ENCODE results near the gene HAO1.
"Not testable (repeated sequence)": the region's sequence is repeated elsewhere in the genome, so short reads cannot be mapped to it uniquely, and the experiment has no call there.

Gene HAO1

DNA sequence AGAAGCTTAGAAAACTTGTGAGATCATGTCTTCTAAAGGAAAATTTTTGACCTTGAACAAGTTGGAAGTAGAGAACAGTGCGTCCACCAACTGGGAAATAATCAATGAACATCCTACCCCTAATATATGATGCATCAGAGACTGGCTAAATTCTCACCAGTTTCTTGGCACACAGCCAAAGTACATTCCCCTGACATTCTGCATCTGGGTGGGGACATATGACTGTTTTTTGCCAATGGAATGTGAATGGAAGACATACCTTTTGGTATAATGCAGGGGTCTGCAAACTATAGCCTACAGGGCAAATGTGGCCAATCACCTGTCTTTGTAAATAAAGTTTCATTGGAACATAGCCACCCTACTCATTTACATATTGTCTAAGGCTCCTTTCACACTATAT, 84.7 kb downstream of the HAO1 start:
- DNase-seq (ENCODE audit: low read depth) = no peak

DNA sequence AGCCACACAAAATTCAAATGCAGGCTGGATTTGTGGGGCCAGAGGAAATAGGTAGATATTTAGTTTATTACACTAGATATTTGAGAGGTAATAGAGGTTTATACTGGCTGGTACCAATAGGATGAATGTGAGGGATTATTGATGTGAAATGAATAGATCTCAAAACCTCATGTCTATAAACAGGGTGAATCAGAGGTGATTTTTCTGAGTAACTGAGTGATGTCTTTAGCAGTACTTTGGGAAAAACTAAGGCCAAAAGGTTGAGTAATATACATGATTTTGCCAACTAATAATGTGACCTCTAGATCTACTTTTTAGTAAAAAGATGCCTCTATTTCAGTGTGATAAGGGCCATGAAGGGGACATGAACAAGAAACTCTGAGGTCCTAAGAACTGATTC, 86.8 kb downstream of the HAO1 start:
- DNase-seq (ENCODE audit: low read depth) = no peak

DNA sequence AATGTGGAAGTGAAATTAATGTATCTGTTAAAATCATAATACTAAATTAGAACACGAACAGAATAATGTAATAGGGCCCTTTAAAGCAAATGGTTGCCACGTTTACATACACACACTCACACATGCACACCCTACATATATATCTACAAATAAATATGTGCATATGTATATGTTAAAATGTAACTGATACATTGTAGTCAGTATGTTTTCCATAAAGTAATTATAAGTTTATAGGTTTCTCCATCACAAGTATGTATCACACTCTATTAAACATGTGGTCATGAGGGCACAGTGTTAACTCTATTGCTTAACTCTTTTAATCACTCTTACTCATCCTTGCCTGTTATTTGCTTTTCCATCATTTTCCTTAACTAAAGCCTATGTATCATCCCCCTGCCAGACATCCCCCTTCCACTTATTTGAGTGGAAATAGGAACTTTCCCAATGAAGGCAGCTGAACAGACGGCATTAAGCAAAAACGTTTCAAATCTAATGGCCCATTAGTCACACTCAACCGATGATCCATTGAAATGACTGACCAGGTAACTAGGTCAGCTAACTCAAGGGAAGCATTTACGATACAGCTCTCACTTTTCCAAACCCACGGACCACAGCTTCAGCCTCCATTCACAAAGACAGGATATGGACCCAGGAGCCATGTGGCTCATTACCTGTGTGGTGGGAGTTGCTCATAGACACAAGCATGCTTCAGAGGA, 89.3 kb downstream of the HAO1 start:
- DNase-seq (ENCODE audit: low read depth) = no peak

DNA sequence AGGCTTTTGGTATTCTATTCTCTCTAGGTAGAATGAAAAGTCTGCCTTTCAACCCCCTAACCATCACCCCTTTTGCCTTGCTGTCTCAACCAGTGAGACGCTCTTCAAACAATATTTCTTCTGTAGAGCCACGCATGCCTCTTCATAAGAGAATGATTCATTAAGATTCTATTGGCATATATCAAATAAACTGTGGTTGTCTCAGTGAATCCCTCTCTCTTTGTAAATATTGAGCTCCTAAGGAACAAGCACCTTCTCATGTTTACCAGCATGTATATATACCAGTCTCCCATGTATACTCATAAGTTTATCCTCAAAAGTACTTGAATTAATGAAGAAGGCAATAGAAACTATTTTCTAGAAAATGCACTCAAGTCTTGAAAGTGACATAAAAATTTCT, 90.6 kb downstream of the HAO1 start:
- DNase-seq (ENCODE audit: low read depth) = no peak

DNA sequence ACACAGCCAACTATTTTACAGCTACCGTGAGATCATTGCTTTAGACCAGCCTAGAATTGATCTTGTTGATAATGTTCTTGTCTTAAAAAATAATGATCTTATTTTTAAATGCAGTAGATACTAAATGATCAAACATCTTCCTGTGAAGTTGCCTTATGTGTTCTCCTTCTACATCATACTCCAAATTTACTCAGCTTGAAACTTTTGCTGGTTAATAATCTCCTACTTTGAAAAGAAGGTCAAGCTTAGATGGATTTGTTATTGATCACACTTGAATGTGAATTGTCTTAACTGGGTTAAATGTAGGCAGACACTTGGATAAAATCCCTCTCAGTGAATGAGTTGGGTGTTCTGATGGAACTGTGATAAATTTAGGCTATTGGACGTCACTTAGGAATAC, 91.9 kb downstream of the HAO1 start:
- DNase-seq (ENCODE audit: low read depth) = no peak

DNA sequence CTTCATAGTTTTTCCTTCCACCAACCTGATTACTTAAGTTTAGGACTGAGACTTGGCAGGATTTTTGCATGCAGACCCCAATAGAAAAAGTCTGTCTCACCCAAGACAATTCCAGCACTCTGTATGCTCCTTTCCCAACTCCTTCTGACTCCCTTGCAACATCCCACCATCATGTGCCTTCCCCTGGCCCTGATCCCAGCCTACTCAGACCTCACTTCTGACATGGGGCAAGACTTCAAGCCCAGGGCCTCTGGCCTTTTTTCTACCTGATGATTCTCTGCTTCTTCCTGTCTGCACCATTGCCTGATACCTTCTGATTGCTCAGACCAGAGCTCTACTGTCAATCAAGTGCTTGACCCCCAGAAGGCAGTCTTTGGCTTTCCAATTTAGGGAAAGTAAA, 96.6 kb downstream of the HAO1 start:
- no peak for DNase-seq (ENCODE audit: low read depth)

DNA sequence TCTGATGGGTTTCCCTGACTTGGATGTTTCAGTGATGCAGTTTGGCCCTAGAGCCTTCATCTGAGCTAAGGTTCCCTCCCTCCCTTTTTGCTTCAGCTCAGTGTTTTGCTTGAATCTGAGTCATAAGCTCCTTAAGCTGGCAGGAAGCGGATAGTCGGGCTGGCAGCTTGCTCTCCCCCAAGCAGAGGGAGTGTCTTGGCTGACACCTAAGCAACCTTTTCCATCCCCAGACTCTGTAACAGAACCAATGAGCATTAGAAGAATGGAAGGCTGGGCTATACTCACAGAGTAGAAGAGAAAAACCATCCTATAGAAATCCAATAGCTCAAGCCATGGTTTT, 98.3 kb downstream of the HAO1 start:
- DNase-seq (ENCODE audit: low read depth) = no peak

DNA sequence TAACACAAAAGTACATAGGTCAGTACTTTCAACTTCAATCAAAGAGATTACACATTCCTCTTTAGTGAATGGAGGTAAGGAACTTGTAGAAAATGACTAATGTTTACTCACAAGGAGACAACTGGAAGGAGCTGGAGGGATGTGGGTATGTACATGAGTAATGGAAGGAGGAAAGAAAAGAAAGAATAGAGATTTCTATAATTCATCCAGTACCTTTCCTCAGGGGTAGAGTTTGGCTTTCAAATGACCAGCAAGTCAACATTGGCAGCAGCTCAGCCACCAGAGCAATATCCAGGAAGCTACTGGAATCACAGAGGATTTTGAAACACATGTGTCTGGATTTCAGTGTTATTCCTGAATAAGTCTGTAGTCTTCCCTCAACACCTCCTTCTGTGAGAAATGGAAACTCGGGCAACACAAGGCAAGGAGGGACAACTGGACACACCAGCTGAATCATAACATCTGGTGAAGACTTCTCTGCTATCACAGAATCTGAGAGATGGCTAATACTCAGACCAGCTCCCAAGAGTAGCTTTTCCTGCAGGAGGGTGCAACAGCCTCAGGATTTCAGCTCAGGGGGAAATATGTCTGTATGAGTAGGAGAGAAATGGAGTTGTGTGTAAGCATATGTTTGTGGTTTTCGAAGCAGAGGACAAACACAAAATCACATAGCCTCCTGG, 98.8 kb downstream of the HAO1 start:
- DNase-seq (ENCODE audit: low read depth) = no peak

DNA sequence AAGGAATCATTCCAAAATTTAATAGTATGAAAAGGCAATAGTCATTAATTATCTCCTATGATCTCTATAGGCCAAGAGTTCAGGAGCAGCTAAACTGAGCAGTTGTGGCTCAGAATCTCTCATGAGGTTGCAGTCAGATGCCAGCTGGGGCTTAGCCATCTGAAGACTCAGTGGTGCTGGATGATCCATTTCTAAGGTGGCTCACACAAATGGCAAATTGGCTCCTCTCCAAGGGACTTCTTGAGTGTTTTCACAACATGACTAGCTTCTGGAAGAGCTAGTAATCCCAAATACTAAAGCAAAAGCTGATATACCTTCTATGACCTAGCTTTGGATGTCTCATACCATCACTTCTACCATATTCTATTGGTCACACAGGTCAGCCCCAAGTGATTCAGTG, 104.2 kb downstream of the HAO1 start:
- DNase-seq (ENCODE audit: low read depth) = no peak

DNA sequence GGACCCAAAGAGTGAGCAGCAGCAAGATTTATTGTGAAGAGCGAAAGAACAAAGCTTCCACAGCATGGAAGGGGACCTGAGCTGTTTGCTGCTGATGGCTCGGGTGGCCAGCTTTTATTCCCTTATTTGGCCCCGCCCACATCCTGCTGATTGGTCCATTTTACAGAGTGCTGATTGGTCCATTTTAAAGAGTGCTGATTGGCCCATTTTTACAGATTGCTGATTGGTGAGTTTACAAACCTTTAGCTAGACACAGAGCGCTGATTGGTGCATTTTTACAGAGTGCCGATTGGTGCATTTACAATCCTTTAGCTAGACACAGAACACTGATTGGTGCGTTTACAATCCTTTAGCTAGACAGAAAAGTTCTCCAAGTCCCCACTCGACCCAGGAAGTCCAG, 105.8 kb downstream of the HAO1 start:
- DNase-seq (ENCODE audit: low read depth) = not testable (repeated sequence)

Measured in stimulated activated CD4-positive, alpha-beta T cell treated with anti-CD3 and anti-CD28 coated beads, Interleukin-2, amount 100 ng/mL, for 4 hours (primary cell).